ENCODE results near the gene MTRF1.
A peak's percentile ranks its signal among the peaks of the same experiment; 100 is the strongest.

MTRF1 gene, protein sequence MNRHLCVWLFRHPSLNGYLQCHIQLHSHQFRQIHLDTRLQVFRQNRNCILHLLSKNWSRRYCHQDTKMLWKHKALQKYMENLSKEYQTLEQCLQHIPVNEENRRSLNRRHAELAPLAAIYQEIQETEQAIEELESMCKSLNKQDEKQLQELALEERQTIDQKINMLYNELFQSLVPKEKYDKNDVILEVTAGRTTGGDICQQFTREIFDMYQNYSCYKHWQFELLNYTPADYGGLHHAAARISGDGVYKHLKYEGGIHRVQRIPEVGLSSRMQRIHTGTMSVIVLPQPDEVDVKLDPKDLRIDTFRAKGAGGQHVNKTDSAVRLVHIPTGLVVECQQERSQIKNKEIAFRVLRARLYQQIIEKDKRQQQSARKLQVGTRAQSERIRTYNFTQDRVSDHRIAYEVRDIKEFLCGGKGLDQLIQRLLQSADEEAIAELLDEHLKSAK

GRCh38 chr13:41263261-41263971 is at the start of gene MTRF1:
MTRF1 (minus strand) TSS chr13:41263576; CDS start chr13:41260907, 2,669 bp downstream.
- DNase-seq (ENCODE audit: low read depth in 2 of 2) = peak; percentile 58 to 68

- DNase-seq (ENCODE audit: low read depth in 2 of 2) = no peak
Measured at GRCh38 chr13:41313117-41313516, 49.7 kb upstream of the MTRF1 start.

DNA sequence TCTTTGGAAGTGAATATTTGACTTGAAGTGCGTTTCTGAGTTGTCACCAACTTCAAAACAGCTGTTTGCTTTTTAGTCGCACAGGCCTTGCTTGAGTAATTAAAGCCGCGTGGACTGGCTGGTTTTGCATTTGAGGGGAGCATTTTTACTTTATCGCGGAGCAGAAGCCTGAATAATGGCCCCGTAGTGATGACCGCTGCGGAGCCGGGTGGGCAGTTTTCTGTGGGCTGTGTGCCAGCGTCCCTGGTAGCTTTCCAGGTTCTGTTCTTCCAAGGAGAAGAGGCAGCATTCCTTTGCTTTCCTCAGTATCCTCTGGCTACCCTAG is 48.8 kb upstream of the MTRF1 start:
- DNase-seq (ENCODE audit: low read depth in 2 of 2) = no peak

DNA sequence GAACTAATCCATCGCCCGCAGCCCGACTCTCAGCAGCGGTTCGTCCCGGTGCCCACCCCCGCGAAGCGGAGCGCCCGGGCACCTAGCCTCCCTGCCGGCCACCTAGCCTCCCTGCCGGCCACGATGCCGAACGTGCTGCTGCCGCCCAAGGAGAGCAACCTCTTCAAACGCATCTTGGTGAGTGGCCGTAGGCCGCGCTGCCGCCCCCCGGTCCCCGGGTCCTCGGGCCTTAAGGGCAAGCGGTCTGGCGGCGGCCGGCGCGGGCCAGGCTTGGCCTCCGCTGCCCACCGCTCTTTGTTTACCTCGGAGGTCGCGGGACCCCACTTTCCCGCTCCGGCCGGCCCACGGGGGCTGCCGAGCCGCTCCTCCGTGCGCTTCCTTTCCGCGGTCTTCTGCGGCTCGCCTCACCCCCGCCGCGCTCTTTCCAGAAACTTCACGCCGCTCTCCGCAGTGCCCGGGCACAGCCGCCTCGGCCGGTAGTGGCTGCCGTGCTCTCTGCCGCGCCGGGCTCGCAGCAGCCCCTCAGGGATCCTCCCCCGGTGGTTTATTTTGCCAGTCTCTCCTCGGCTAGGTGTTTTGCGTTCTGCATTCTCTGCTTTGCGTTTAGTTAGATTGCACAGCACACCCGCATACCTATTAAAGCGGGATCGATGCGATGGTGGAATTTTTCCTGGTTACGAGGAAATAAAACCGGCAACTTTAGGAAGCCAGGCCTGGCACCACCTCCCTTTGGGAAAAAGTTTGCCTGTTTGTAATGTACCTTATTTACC is 48.2 kb upstream of the MTRF1 start:
- peak; percentile 22 to 37 for DNase-seq (ENCODE audit: low read depth in 2 of 2)

- DNase-seq (ENCODE audit: low read depth in 2 of 2) = peak; percentile 94 to 96
Measured at GRCh38 chr13:41310963-41311405, 47.6 kb upstream of the MTRF1 start, which contains the start of gene NAA16. NAA16 (plus strand) TSS chr13:41311267; CDS start chr13:41311529, 262 bp downstream.

- no peak for DNase-seq (ENCODE audit: low read depth in 2 of 2)
Measured at GRCh38 chr13:41307884-41308640, 44.7 kb upstream of the MTRF1 start.

GRCh38 chr13:41306271-41307145 is 43.1 kb upstream of the MTRF1 start:
- DNase-seq (ENCODE audit: low read depth in 2 of 2) = no peak

DNA sequence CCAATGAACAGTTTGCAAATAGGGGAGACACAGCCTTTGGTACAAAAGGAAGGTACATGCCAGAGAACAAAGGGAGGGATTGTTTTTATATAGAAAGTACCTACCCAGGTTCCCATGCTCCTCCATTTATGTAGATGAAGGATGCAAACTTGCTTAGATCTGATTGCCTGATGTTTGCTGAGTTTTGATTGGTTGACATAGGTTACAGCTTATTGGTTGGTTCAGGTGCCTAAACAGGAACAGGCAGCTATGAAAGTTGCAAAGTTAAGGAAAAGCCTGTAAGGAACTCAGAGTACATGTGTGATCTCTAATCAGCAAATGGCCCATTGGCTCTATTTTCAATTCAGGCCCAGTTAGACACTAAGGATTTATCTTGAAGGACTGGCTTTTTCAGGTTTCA is 41.2 kb upstream of the MTRF1 start:
- DNase-seq (ENCODE audit: low read depth in 2 of 2) = no peak

- DNase-seq (ENCODE audit: low read depth in 2 of 2) = no peak
Measured at GRCh38 chr13:41302743-41303142, 39.4 kb upstream of the MTRF1 start.

- DNase-seq (ENCODE audit: low read depth in 2 of 2) = no peak
Measured at GRCh38 chr13:41299316-41300094, 36.1 kb upstream of the MTRF1 start.

DNA sequence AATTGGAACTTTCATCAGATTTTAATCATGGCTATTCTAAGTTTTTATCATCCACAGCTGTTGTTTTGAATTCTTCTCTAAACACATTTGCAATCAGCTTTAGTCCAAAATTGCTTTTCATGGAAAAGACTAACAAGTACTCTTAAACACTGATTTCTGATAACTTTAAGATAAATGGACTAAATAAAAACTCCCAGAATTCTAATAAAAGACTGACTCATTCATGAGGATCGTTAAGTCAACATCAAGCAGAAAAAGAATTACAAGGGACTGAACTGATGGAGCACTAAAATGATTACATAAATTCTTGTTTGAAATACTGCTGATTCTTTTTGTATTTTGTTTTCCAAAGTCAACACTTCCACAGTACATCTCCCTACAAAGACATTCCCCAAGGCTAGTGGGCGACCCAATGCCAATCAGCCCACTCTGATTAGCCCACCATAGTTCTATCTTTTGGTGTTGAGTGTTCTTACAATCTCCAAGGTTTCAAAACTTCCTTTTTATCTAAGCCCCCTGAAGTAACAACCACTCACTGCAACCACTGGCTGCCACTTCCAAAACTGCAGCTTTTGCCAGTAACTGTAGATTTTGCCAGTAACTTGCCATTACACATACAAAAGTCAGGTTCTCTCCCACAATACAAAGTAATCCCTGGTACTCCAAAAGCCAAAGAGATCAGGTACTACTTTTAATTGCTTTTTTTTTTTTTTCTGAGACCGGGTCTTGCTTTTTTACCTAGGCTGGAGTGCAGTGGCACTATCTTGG is 33.7 kb upstream of the MTRF1 start:
- DNase-seq (ENCODE audit: low read depth in 2 of 2) = no peak

GRCh38 chr13:41295973-41296372 is 32.6 kb upstream of the MTRF1 start:
- DNase-seq (ENCODE audit: low read depth in 2 of 2) = no peak

GRCh38 chr13:41294914-41295313 is 31.5 kb upstream of the MTRF1 start:
- no peak for DNase-seq (ENCODE audit: low read depth in 2 of 2)

DNA sequence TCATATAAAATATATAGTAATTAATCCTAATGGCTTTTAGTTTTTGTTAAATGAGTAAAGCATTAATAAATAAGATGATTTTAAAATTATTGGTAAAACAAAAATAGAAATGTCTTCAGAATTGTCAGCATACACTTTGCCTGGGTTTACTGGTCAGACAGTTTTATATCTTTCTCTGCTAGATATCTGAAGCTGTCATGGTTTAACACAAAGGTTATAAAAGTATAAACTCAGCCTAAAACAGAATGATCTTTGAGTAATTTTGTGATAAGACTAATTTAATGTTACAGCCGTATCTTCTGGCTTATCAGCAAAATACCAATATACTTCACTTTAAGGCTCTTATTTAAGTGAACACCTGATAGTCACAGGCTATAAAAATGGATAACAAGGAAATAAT is 29.9 kb upstream of the MTRF1 start:
- no peak for DNase-seq (ENCODE audit: low read depth in 2 of 2)

DNA sequence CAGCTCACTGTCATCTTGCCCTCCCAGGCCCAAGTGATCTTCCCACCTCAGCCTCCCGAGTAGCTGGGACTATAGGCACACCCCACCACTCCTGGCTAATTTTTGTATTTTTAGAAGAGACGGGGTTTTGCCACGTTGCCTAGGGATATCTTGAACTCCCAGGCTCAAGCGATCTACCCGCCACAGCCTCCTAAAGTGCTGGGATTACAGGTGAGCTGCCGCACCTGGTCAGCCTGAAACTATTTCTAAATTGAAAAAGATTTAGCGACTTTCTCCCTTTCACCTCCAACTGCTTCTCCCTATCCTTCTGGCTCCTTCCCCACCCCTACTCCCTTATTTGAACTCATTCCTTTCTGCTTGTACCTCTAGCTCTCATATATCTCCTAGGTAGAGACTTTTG is 27.9 kb upstream of the MTRF1 start:
- no peak for DNase-seq (ENCODE audit: low read depth in 2 of 2)

DNA sequence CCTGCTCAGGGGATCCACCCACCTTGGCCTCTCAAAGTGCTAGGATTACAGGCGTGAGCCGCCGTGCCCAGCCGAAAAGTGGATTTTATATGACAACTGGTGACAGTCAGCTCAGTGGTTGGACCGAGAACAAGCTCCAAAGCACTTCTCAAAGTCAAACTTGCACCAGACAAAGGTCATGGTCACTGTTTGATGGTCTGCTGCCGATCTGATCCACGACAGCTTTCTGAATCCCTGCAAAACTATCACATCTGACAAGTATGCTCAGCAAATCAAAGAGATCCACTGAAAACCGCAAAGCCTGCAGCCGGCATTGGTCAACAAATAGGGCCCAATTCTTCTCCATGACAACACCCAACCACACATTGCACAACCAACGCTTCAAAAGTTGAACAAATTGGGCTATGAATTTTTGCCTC is 26.1 kb upstream of the MTRF1 start:
- no peak for DNase-seq (ENCODE audit: low read depth in 2 of 2)

GRCh38 chr13:41286370-41286769 is 23.0 kb upstream of the MTRF1 start:
- DNase-seq (ENCODE audit: low read depth in 2 of 2) = no peak

DNA sequence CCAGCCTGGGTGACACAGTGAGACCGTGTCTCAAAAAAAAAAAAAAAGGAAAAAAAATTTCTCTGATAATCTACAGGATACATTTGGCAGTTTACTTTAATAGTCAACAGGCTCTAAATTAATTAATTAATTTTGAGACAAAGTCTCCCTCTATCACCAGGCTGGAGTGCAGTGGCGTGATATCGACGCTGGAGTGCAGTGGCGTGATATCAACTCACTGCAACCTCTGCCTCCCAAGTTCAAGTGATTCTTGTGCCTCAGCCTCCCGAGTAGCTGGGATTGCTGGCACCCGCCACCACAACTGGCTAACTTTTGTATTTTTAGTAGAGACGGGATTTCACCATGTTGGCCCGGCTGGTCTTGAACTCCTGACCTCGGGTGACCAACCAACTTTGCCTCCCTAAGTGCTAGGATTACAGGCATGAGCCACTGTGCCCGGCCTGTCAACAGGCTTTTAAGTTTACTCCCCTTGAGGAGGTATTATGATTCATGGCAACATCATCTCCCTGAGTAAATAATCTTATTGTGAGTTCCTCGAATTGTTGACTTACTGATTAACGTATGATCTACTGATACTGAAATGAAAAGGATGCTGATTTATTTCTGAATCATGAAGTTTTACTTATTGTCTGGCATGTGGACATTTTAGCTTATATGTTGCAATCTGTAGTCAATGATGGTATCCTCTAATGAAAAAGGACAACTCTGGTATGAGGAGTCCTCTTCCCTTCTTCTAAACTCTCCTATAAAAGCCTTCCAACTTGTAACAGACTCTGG is 21.3 kb upstream of the MTRF1 start:
- DNase-seq (ENCODE audit: low read depth in 2 of 2) = no peak

Measured in stimulated activated CD8-positive, alpha-beta memory T cell treated with anti-CD3 and anti-CD28 coated beads, Interleukin-15, amount 100 ng/mL, for 4 hours (primary cell).